B cell (primary cell): ENCODE data around the gene RFX4. TPM values are rescaled to one million over a fixed set of nuclear protein-coding genes. Genes with fewer than 3 reads are reported as not detected.
A peak's percentile ranks its signal among the peaks of the same experiment; 100 is the strongest.

Source experiments
- ATAC-seq: fragments of 200-7000 bp; cut with Tn5 transposase; one replicate; pipeline ENCODE4 v1.10.0; 2021; ENCODE audit warnings: low read depth, mild to moderate bottlenecking, moderate number of reproducible peaks, moderate library complexity
- CTCF ChIA-PET: fragments of 350-600 bp; sonication (Branson Sonifier 250); formaldehyde crosslinking; loops from one replicate; lab custom pipeline; 2021; ENCODE audit warnings: antibody characterized with exemption, inconsistent platforms; lab: Charles Lee
- POLR2A ChIA-PET: fragments of 350-600 bp; sonication (Branson Sonifier 250); formaldehyde crosslinking; loops from one replicate; lab custom pipeline; 2021; ENCODE audit warnings: antibody characterized with exemption; lab: Charles Lee
- DNase-seq: peaks from one replicate; pipeline ENCODE4 v3.0.0; 2013
- H2AFZ ChIP-seq: 2 replicates; pipeline ENCODE4 v1.6.1; 2012; ENCODE audit warnings: mild to moderate bottlenecking, low read depth, low read length; ENCODE audit not compliant: insufficient read depth, poor library complexity, severe bottlenecking
- H3K27ac ChIP-seq, 2 donors: 1 replicate in 1 of 2; 2 replicates in 1 of 2; pipeline ENCODE4 v1.5.1; 2012 to 2013; ENCODE audit warnings: low read length in 2 of 2, mild to moderate bottlenecking in 2 of 2, moderate library complexity in 1 of 2
- H3K27me3 ChIP-seq, 4 experiments: fragments of 200-600 bp in 1 of 4; sonication (generic) in 1 of 4; replicated peaks in 1 of 4; 1 replicate in 2 of 4; 2 replicates in 2 of 4; pipeline versions ENCODE4 v1.6.1 to v1.7.0; 2013 to 2016; ENCODE audit warnings: low read length in 3 of 4, mild to moderate bottlenecking in 2 of 4, mixed read lengths in 1 of 4, moderate library complexity in 1 of 4; ENCODE audit not compliant: insufficient read depth in 4 of 4, control insufficient read depth in 3 of 4; ENCODE audit errors: control extremely low read depth in 1 of 4
- H3K36me3 ChIP-seq, 2 experiments: replicated peaks in 1 of 2; 1 replicate in 1 of 2; 2 replicates in 1 of 2; pipeline versions ENCODE4 v1.6.1 to v1.7.1; 2013; ENCODE audit warnings: low read length in 1 of 2; ENCODE audit not compliant: insufficient read depth in 2 of 2, control insufficient read depth in 1 of 2; ENCODE audit errors: control extremely low read depth in 1 of 2, extremely low read depth in 1 of 2
- H3K4me1 ChIP-seq, 2 donors: fragments of 200-600 bp in 1 of 2; sonication (generic) in 1 of 2; 1 replicate in 1 of 2; 2 replicates in 1 of 2; pipeline versions ENCODE4 v1.5.1 to v1.6.1; 2013 to 2017; ENCODE audit warnings: low read length in 2 of 2; ENCODE audit not compliant: control insufficient read depth in 2 of 2, insufficient read depth in 2 of 2
- H3K4me2 ChIP-seq: replicated peaks from 2 replicates; pipeline ENCODE3; 2012; ENCODE audit warnings: mild to moderate bottlenecking, low read depth, low read length; ENCODE audit not compliant: poor library complexity, severe bottlenecking
- H3K4me3 ChIP-seq, 5 experiments: fragments of 200-600 bp in 1 of 5; sonication (generic) in 1 of 5; 1 replicate in 3 of 5; 2 replicates in 2 of 5; pipeline versions ENCODE4 v1.5.1 to v1.7.0; 2011 to 2016; ENCODE audit warnings: low read length in 4 of 5, mild to moderate bottlenecking in 4 of 5, low read depth in 2 of 5, control low read depth in 1 of 5, moderate library complexity in 1 of 5; ENCODE audit not compliant: insufficient read depth in 1 of 5; ENCODE audit errors: control extremely low read depth in 1 of 5, extremely low read depth in 1 of 5
- H3K79me2 ChIP-seq: fragments of 200-600 bp; sonication (generic); one replicate; pipeline ENCODE4 v1.6.0; 2016; ENCODE audit warnings: low read length; ENCODE audit not compliant: control insufficient read depth, insufficient read depth
- H3K9ac ChIP-seq: fragments of 200-600 bp; sonication (generic); 2 replicates; pipeline ENCODE4 v1.6.1; 2017; ENCODE audit warnings: mild to moderate bottlenecking, low read length, moderate library complexity
- H3K9me3 ChIP-seq, 3 donors: one replicate each; pipeline versions ENCODE4 v1.6.1 to v1.7.1; 2013; ENCODE audit warnings: low read length in 2 of 3; ENCODE audit not compliant: control insufficient read depth in 2 of 3, insufficient read depth in 1 of 3; ENCODE audit errors: control extremely low read depth in 1 of 3
- H4K20me1 ChIP-seq: 2 replicates; pipeline ENCODE4 v1.6.0; 2012; ENCODE audit warnings: mild to moderate bottlenecking, low read length; ENCODE audit not compliant: insufficient read depth, control insufficient read depth, poor library complexity, severe bottlenecking
- H3K27ac Mint-ChIP-seq: one replicate; pipeline ENCODE4 v1.8.0; 2021; ENCODE audit warnings: mixed read lengths
- H3K27me3 Mint-ChIP-seq: one replicate; pipeline ENCODE4 v1.8.0; 2021; ENCODE audit warnings: mixed read lengths
- H3K4me1 Mint-ChIP-seq: one replicate; pipeline ENCODE4 v1.8.0; 2021; ENCODE audit warnings: mixed read lengths
- H3K4me3 Mint-ChIP-seq: one replicate; pipeline ENCODE4 v1.8.0; 2021; ENCODE audit warnings: mixed read lengths
- H3K9me3 Mint-ChIP-seq: one replicate; pipeline ENCODE4 v1.8.0; 2022; ENCODE audit warnings: mixed read lengths; ENCODE audit not compliant: insufficient read depth
- EZH2 ChIP-seq: IDR thresholded peaks from 2 replicates; pipeline ENCODE4 v1.6.1; 2012; ENCODE audit warnings: borderline replicate concordance, low read depth, mild to moderate bottlenecking, moderate library complexity, low read length; ENCODE audit not compliant: insufficient read depth, poor library complexity, severe bottlenecking
- WGBS: methylation state at CpG from one replicate; pipeline ENCODE4 v1.1.5; 2013; ENCODE audit warnings: missing lambda C conversion rate; ENCODE audit not compliant: insufficient coverage; 5-methylcytosine and 5-hydroxymethylcytosine counted together
- intact Hi-C: fragments of 100-400 bp; cut with micrococcal nuclease; formaldehyde crosslinking; loops from one replicate; pipeline ENCODE4 v1.10.0; 2022
- polyA plus RNA-seq: library from polyadenylated mRNA; depleted of rRNA; stranded (reverse); fragments of >200 nt; gene quantifications from 2 replicates; pipeline ENCODE4 v1.2.3, GENCODE V29; 2012
- total RNA-seq, 2 donors: library from RNA; stranded (reverse); fragments of 120-200 nt in 1 of 2; gene quantifications; 1 replicate in 1 of 2; 2 replicates in 1 of 2; pipeline versions ENCODE4 v1.2.3 to v1.2.4, GENCODE V29; 2013 to 2022
- TF ChIP-seq, protein P1 (sequence below): fragments of 200-600 bp; IDR thresholded peaks from one replicate; pipeline ENCODE4 v1.8.0; 2022; ENCODE audit warnings: antibody characterized with exemption, mild to moderate bottlenecking

Gene RFX4
- total and polyA plus RNA-seq, 2 donors (not counting 1 experiment from before 2014, with no cell fraction given), result not detected

DNA sequence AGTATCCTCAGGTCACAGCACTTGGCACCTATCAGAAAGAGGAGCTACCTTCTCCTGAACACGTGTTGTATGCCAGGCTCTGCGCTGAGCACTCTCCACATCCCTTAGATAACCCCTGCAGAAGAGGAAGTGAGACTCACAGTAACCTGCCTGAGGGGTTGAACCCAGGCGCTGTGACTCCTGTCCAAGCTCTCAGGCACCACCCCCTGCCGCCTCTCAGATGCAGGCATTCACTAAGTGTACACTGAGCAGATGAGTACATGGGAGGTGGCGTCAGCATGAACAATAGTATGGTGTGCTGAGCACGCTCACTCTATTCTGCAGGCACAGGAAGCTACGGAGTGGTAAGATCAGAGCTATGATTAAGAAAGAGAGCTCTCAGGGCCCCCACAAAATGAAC lies 170.7 kb downstream of the RFX4 start:
- Mint-ChIP-seq H3K4me3 (peak overlapping the region; percentile 58), H3K4me1 (peaks cover 16% of the 10 kb centered on the region), H3K27ac (no peak overlapping the region), H3K9me3 (no peaks in the 10 kb centered on the region), H3K27me3 (no peaks in the 10 kb centered on the region)
- ChIA-PET POLR2A (interaction anchor here (0.6 kb wide), 1 partner anchor 23 kb away, joined by 3 read pairs; no protein-coding TSS in a partner anchor), CTCF (interaction anchor here (1.0 kb wide), 1 partner anchor 20 kb away, joined by 3 read pairs; no protein-coding TSS in a partner anchor)
- Histone ChIP-seq H3K36me3 (no peaks in the 10 kb centered on the region), H2AFZ (no peak overlapping the region), H4K20me1 (no peaks in the 10 kb centered on the region), H3K4me2 (peak overlapping the region; percentile 31), H3K9me3 (peaks cover 0 to 10% (median 0%) of the 10 kb centered on the region in 3 donors), H3K79me2 (no peaks in the 10 kb centered on the region), H3K27ac (no peak overlapping the region), H3K4me3 (no peak overlapping the region), H3K4me1 (peaks cover 12 to 17% of the 10 kb centered on the region in 2 donors), H3K9ac (no peak overlapping the region), H3K27me3 (no peaks in the 10 kb centered on the region)
- DNase-seq (peak; percentile 63), ATAC-seq (peak; percentile 99)
- intact Hi-C loops, result no loop called here
- TF ChIP-seq EZH2, result no peak
- TF ChIP-seq, protein P1, sequence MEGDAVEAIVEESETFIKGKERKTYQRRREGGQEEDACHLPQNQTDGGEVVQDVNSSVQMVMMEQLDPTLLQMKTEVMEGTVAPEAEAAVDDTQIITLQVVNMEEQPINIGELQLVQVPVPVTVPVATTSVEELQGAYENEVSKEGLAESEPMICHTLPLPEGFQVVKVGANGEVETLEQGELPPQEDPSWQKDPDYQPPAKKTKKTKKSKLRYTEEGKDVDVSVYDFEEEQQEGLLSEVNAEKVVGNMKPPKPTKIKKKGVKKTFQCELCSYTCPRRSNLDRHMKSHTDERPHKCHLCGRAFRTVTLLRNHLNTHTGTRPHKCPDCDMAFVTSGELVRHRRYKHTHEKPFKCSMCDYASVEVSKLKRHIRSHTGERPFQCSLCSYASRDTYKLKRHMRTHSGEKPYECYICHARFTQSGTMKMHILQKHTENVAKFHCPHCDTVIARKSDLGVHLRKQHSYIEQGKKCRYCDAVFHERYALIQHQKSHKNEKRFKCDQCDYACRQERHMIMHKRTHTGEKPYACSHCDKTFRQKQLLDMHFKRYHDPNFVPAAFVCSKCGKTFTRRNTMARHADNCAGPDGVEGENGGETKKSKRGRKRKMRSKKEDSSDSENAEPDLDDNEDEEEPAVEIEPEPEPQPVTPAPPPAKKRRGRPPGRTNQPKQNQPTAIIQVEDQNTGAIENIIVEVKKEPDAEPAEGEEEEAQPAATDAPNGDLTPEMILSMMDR, result no peak
- 48% methylated on average over 5 of the region's 7 CpGs for WGBS

DNA sequence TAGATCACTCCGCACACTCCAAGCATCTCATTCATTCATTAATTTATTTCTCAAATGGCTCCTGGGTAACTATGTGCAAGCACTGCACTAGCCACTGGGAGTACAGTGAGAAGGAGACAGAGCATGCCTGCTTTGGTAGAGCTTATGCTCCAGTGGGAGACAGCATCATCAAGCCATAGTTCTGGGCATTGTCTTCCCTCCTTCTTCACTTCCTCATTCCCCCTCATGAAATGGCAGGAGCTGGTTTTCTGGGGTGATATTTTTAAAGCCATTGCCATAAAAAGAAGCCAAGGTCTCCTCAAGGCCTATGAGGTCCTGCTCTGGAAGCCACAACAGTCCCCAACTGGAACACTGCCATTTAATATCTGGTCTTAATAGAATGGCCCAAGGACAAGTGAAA lies 171.5 kb downstream of the RFX4 start:
- Mint-ChIP-seq H3K9me3 (no peaks in the 10 kb centered on the region), H3K4me1 (peaks cover 21% of the 10 kb centered on the region), H3K4me3 (no peak overlapping the region), H3K27ac (no peak overlapping the region), H3K27me3 (no peaks in the 10 kb centered on the region)
- H3K4me2 ChIP-seq, result peak overlapping the region; percentile 31
- H3K4me3 ChIP-seq, result no peak overlapping the region
- no peaks in the 10 kb centered on the region for H3K79me2 ChIP-seq
- H3K27me3 ChIP-seq, result no peaks in the 10 kb centered on the region
- no peak overlapping the region for H3K27ac ChIP-seq
- intact Hi-C loops, result no loop called here
- H2AFZ ChIP-seq, result no peak overlapping the region
- POLR2A ChIA-PET, result no interaction called here
- peaks cover 13 to 18% of the 10 kb centered on the region in 2 donors for H3K4me1 ChIP-seq
- no peak overlapping the region for H3K9ac ChIP-seq
- no peaks in the 10 kb centered on the region for H3K36me3 ChIP-seq
- 100% methylated on average over 1 of the region's 1 CpG for WGBS
- TF ChIP-seq, protein P1, result no peak
- no peak for TF ChIP-seq EZH2
- CTCF ChIA-PET, result no interaction called here
- DNase-seq (no peak), ATAC-seq (no peak)
- H3K9me3 ChIP-seq, result peaks cover 0 to 10% (median 0%) of the 10 kb centered on the region in 3 donors
- H4K20me1 ChIP-seq, result no peaks in the 10 kb centered on the region
